ENCODE measurements around the gene BMAL1.
A peak's percentile ranks its signal among the peaks of the same experiment; 100 is the strongest.

BMAL1 gene

GRCh38 chr11:13318498-13319295 lies 41.1 kb downstream of the BMAL1 start:
- no peak for DNase-seq

GRCh38 chr11:13320688-13321087 lies 43.1 kb downstream of the BMAL1 start:
- DNase-seq: no peak

- no peak for DNase-seq
Observed at GRCh38 chr11:13321431-13321830, 43.8 kb downstream of the BMAL1 start.

GRCh38 chr11:13324141-13324540 lies 46.6 kb downstream of the BMAL1 start:
- DNase-seq: no peak

GRCh38 chr11:13324709-13325108 lies 47.1 kb downstream of the BMAL1 start:
- no peak for DNase-seq

- DNase-seq: no peak
Observed at GRCh38 chr11:13327421-13327820, 49.8 kb downstream of the BMAL1 start.

- DNase-seq: peak; percentile 4
Observed at GRCh38 chr11:13328286-13328685, 50.7 kb downstream of the BMAL1 start.

- DNase-seq: peak; percentile 36
Observed at GRCh38 chr11:13329670-13330356, 52.2 kb downstream of the BMAL1 start.

- DNase-seq: no peak
Observed at GRCh38 chr11:13332124-13332523, 54.5 kb downstream of the BMAL1 start.

- peak; percentile 52 for DNase-seq
Observed at GRCh38 chr11:13333456-13333957, 55.9 kb downstream of the BMAL1 start.

- DNase-seq: no peak
Observed at GRCh38 chr11:13334034-13334786, 56.6 kb downstream of the BMAL1 start.

- DNase-seq: peak; percentile 49
Observed at GRCh38 chr11:13335319-13335718, 57.7 kb downstream of the BMAL1 start.

- peak; percentile 22 for DNase-seq
Observed at GRCh38 chr11:13336246-13336878, 58.8 kb downstream of the BMAL1 start.

GRCh38 chr11:13338019-13338426 lies 60.4 kb downstream of the BMAL1 start:
- peak; percentile 84 for DNase-seq

- peak; percentile 84 for DNase-seq
Observed at GRCh38 chr11:13338427-13339069, 61.0 kb downstream of the BMAL1 start.

GRCh38 chr11:13339195-13340153 lies 61.9 kb downstream of the BMAL1 start:
- peak; percentile 89 for DNase-seq

GRCh38 chr11:13341026-13341425 lies 63.4 kb downstream of the BMAL1 start:
- no peak for DNase-seq

GRCh38 chr11:13343067-13343466 lies 65.5 kb downstream of the BMAL1 start:
- no peak for DNase-seq

- peak; percentile 78 for DNase-seq
Observed at GRCh38 chr11:13343931-13344717, 66.5 kb downstream of the BMAL1 start.

- no peak for DNase-seq
Observed at GRCh38 chr11:13344818-13345217, 67.2 kb downstream of the BMAL1 start.

Data from kidney glomerular epithelial cell (primary cell).